Left lung (tissue), 10 donors: ENCODE results near the gene SPACA7. TPM values are rescaled to one million over a fixed set of nuclear protein-coding genes. Genes with fewer than 3 reads are reported as not detected.

ENCODE experiments used
- ATAC-seq: fragments of 200-7000 bp; cut with Tn5 transposase; one replicate; pipeline ENCODE4 v1.9.1; 2020; ENCODE audit warnings: moderate library complexity
- DNase-seq, 4 donors: peaks; one replicate each; pipeline ENCODE4 v3.0.0-alpha.2; 2013 to 2020
- H3K27ac ChIP-seq, 2 donors: fragments of 200-600 bp; sonication (generic) in 1 of 2; one replicate each; pipeline versions ENCODE4 v1.5.0 to v1.8.0; 2020 to 2021
- H3K27me3 ChIP-seq, 2 donors: fragments of 200-600 bp; sonication (generic) in 1 of 2; one replicate each; pipeline versions ENCODE4 v1.5.0 to v1.8.0; 2020 to 2021
- H3K36me3 ChIP-seq, 2 donors: fragments of 200-600 bp; sonication (generic) in 1 of 2; one replicate each; pipeline versions ENCODE4 v1.5.0 to v1.8.0; 2020 to 2021
- H3K4me1 ChIP-seq, 2 donors: fragments of 200-600 bp; one replicate each; pipeline ENCODE4 v1.8.0; 2021
- H3K4me3 ChIP-seq, 2 donors: fragments of 200-600 bp; sonication (generic) in 1 of 2; one replicate each; pipeline versions ENCODE4 v1.5.0 to v1.8.0; 2020 to 2021; ENCODE audit warnings: mild to moderate bottlenecking in 1 of 2
- H3K9me3 ChIP-seq, 2 donors: fragments of 200-600 bp; sonication (generic) in 1 of 2; one replicate each; pipeline versions ENCODE4 v1.5.0 to v1.8.0; 2020 to 2021
- intact Hi-C, 2 donors: fragments of 100-400 bp; cut with DNase I; formaldehyde crosslinking; loops; one replicate each; pipeline versions ENCODE4 v1.11.2 to v1.14.2; 2022
- polyA plus RNA-seq, 6 donors: library from polyadenylated mRNA; unstranded; fragments of 120-200 nt; gene quantifications; one replicate each; pipeline ENCODE4 v1.2.1, GENCODE V29; 2013; ENCODE audit not compliant: insufficient read length in 6 of 6
- total RNA-seq, 2 donors: library from RNA; stranded (reverse); fragmentation: NEBNext Ultra II Directional; extraction: Animal tissue kit (Norgen Biotek cat#: 25700); gene quantifications; one replicate each; pipeline ENCODE4 v1.2.1, GENCODE V29; 2021
- TF ChIP-seq, protein P1 (sequence below), 2 donors: fragments of 200-600 bp; sonication (generic) in 1 of 2; IDR thresholded peaks; one replicate each; pipeline versions ENCODE4 v1.5.0 to v1.8.0; 2021; ENCODE audit warnings: antibody characterized with exemption in 2 of 2
- donor health status: DM: no; HTN: yes; CAD: no.
- donor health status: DM: no; HTN: no; CAD: no.

Gene SPACA7
- total and polyA plus RNA-seq, 8 donors: 0.31 TPM; not detected in 7

DNA sequence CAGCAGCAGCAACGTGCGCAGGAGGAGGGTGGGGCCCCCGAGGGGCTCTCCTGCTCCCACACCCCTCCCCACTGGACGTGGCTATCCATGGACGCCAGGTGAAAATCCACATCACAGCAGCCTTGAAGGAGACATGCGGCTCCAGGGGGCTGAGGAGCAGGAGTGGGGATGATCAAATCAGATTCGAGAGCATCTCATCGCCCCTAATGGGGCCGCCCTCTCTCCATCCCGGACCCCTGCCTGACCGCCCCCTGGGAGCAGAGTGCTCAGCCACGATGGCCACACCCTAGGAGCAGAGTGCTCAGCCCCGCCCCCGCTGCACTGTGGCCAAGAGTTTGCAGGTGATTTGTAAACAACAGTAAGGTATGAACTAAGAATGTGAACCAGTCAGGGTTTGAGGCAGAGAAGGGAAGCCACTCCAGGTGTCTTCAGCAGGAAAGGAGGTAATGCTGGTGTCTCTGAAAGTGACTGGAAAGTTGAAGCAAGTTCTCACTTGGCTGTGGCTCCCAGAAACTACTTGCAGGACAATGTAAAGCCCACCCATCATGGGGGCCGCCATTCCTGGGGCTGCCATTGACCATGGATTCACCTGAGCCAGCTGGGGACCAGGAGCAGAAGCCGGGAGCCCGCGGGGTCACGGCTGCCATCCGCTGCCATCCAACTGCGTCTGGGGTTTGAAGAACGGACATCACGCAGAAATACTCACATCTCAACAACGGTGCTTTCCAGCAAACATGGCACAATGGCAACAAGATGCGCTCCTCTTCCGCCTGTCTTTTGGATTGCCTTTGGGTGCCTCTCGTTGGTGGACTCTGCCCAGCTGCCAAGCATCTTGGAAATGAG is 71.8 kb downstream of the SPACA7 start:
- Histone ChIP-seq H3K9me3 (no peaks in the 10 kb centered on the region), H3K27me3 (peaks cover 8 to 66% of the 10 kb centered on the region in 2 donors), H3K36me3 (no peaks in the 10 kb centered on the region), H3K4me1 (no peaks in the 10 kb centered on the region), H3K27ac (no peak overlapping the region), H3K4me3 (no peak overlapping the region)
- intact Hi-C loops: loop anchor here in 1 of 2 donors (10.0 kb wide), 1 partner anchor 973 kb away; no protein-coding TSS in a partner anchor
- DNase-seq: peak in 1 of 4 donors; percentile 67
- ATAC-seq: peak; percentile 22
- TF ChIP-seq, protein P1, sequence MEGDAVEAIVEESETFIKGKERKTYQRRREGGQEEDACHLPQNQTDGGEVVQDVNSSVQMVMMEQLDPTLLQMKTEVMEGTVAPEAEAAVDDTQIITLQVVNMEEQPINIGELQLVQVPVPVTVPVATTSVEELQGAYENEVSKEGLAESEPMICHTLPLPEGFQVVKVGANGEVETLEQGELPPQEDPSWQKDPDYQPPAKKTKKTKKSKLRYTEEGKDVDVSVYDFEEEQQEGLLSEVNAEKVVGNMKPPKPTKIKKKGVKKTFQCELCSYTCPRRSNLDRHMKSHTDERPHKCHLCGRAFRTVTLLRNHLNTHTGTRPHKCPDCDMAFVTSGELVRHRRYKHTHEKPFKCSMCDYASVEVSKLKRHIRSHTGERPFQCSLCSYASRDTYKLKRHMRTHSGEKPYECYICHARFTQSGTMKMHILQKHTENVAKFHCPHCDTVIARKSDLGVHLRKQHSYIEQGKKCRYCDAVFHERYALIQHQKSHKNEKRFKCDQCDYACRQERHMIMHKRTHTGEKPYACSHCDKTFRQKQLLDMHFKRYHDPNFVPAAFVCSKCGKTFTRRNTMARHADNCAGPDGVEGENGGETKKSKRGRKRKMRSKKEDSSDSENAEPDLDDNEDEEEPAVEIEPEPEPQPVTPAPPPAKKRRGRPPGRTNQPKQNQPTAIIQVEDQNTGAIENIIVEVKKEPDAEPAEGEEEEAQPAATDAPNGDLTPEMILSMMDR (IDR thresholded peaks at IDR 0.05): no peak

DNA sequence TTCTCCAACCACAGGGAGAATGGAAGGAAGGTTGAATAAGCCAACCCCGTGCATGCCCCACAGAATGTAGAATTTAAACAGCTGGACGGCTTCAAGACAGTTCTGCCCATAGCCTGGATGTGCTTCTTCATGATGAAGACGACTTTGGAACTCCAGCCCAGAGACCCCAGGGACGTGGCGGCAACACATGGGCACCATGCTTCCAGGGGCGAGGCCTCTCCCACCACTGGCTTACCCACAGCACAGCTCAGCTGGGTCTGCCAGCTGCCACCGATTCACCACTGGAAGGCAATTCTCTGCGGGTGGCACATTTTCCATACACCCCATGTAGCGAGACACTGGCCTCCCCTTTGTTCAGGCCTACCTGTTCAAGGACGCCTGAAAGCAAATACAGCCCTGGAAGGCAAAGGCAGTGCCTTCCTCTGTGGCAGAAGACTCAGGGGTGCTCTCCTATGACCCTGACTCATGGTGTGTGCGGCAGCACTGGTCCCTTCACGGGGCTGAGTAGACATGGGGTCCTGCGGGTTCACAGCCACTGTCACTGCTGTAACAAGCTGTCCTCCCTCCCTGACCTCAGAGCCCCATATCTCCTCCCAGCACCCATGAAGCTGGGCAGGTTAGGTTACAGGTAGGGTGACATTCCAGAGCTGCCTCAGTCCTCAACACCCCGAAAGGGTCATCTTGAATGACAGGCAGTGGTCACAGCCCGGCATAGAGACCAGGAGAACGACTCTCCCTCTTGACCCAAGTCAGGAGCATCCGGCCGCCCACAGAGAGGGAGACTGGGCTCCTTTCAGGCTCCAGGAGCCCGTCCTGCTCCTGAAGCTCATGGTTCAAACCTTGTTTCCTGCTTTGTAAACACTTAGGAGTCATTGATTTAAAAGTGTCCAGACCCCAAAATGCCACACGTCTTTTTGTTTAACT is 72.7 kb downstream of the SPACA7 start:
- no peaks in the 10 kb centered on the region for H3K4me1 ChIP-seq
- DNase-seq: peak in 1 of 4 donors; percentile 57
- intact Hi-C loops: loop anchor here in 1 of 2 donors (10.0 kb wide), 1 partner anchor 974 kb away; no protein-coding TSS in a partner anchor
- no peak for ATAC-seq
- no peaks in the 10 kb centered on the region for H3K36me3 ChIP-seq
- TF ChIP-seq, protein P1 (IDR thresholded peaks at IDR 0.05): no peak
- no peaks in the 10 kb centered on the region for H3K9me3 ChIP-seq
- H3K4me3 ChIP-seq: no peak overlapping the region
- peaks cover 0 to 63% of the 10 kb centered on the region in 2 donors for H3K27me3 ChIP-seq
- no peak overlapping the region for H3K27ac ChIP-seq

- TF ChIP-seq, protein P1 (IDR thresholded peaks at IDR 0.05): no peak
- no peaks in the 10 kb centered on the region for H3K9me3 ChIP-seq
- H3K4me3 ChIP-seq: no peak overlapping the region
- H3K4me1 ChIP-seq: no peaks in the 10 kb centered on the region
- H3K36me3 ChIP-seq: no peaks in the 10 kb centered on the region
- DNase-seq: peak in 1 of 4 donors; percentile 46
- intact Hi-C loops: loop anchor here in 1 of 2 donors (10.0 kb wide), 1 partner anchor 975 kb away; no protein-coding TSS in a partner anchor
- ATAC-seq: no peak
- H3K27ac ChIP-seq: no peak overlapping the region
- peaks cover 0 to 63% of the 10 kb centered on the region in 2 donors for H3K27me3 ChIP-seq
Observed at GRCh38 chr13:112449545-112449930, 73.4 kb downstream of the SPACA7 start.

GRCh38 chr13:112450118-112450903 is 74.2 kb downstream of the SPACA7 start:
- H3K27me3 ChIP-seq: peaks cover 0 to 61% of the 10 kb centered on the region in 2 donors
- no peaks in the 10 kb centered on the region for H3K9me3 ChIP-seq
- TF ChIP-seq, protein P1 (IDR thresholded peaks at IDR 0.05): no peak
- no peaks in the 10 kb centered on the region for H3K36me3 ChIP-seq
- DNase-seq (peak in 1 of 4 donors; percentile 45), ATAC-seq (no peak)
- H3K4me1 ChIP-seq: no peaks in the 10 kb centered on the region
- H3K4me3 ChIP-seq: no peak overlapping the region
- H3K27ac ChIP-seq: no peak overlapping the region
- intact Hi-C loops: no loop called here
